Activated T-cell treated with anti-CD3 and anti-CD28 coated beads for 24 hours (primary cell): Measurements from ENCODE around the gene TEX22.

ENCODE experiments used
- DNase-seq: peaks from one replicate; pipeline ENCODE4 v3.0.0-alpha.2; 2020; ENCODE audit warnings: low read depth

The TEX22 gene

DNA sequence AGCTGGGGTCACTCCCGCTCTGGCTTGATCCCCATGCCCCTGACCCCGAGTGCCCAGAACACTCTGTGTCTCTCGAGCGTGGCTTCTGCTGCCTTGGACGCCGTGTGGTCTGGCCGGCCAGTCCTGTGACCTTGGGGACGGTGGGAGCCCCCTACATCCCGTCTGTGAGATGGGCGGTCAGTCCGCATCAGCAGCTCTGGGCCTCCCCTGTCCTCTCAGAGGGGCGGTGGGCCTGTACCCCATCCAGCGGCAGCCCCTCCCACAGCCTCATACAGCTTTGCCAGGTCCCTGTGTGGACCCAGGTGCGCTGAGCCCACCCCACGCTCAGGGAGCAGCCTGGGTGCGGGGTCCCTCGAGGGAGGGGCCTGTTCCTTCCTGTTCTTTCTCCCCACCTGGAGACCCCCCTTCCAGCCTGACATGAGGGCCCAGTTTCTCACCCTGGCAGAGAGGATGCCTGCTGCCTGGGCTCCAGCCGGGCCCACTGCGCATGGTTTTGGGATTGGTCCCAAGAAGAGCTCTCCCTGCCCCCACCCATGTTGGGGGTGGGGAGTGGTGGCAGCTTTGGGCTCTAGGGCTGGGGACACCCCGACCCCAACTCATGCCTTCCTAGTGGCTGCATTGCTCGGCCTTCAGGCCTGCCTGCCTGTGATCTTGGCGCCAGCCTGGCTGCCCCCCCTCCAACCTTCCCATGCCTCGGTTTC, 22.8 kb downstream of the TEX22 start:
- DNase-seq: no peak

DNA sequence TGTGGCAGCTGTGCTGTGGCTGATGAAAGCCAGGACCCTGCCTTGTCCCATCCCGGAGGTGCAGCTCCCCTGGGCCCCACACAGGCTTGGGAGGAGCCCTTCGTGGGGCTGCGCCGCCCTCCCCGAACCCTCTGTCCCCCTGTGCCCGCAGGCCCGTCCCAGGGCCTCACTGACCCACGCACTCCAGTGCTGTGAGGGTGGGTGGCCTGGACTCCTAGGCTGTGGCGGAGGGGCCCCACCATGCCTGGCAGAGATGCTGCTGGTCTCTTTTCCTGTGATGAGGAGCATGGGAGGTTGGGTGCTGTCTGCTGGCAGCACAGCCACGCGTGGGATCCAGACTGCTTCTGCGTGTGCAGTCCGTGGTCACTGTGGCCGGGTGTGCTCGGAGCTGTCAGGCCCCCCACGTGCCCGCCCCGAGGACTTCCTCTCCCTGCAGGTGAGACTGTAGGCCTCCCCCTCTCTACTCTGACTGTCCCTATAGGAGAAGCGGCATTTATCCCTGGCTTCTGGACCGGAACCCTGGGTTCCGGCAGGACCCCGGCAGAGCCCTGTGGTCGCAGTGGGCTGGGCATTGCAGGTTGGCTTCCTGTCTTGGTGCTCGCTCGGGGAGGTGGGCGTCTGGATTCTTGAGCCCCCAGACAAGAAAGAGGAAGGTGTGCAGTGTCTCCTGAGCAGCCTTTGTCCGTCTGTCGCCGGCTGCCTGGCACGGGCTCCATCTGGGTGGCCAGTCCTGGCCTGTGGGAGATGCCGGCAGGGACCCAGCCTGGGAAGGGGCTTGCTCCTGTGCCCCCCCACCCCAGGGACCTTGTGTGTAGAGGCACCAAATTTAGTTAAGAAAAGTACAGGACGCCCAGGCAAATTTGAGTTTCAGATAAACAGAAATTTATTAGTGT, 23.6 kb downstream of the TEX22 start:
- no peak for DNase-seq

DNA sequence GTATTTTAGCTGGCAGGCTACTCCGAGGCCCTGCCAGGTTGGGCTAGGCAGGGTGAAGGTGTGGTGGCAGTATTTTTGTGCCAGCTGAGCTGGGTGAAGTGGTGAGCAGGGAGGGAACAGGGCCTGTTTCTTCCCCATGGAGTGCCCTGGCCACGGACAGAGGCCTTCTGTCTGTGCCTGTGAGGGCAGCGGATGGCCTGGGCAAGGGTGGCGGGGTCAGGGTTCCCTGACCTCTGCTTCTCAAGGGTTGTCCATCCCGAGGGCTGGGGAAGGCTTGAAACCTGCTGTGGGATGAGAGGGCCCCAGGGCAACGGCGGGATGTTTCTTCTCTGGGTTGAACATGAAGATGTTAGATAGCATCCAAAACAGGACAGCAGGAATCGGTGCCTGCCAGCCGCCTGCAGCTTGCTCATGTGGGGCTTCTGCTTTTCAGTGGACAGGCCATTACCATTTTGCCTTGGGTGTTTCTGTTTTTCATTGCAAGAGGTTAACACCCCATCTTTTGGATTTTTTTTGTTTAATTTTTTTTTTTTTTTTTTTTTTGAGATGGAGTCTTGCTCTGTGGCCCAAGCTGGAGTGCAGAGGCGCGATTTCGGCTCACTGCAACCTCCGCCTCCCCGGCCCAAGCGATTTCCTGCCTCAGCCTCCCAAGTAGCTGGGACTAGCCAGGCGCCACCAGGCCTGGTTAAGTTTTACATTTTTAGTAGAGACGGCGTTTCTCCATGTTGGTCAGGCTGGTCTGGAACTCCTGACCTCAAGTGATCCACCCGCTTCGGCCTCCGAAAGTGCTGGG, 24.6 kb downstream of the TEX22 start:
- no peak for DNase-seq

DNA sequence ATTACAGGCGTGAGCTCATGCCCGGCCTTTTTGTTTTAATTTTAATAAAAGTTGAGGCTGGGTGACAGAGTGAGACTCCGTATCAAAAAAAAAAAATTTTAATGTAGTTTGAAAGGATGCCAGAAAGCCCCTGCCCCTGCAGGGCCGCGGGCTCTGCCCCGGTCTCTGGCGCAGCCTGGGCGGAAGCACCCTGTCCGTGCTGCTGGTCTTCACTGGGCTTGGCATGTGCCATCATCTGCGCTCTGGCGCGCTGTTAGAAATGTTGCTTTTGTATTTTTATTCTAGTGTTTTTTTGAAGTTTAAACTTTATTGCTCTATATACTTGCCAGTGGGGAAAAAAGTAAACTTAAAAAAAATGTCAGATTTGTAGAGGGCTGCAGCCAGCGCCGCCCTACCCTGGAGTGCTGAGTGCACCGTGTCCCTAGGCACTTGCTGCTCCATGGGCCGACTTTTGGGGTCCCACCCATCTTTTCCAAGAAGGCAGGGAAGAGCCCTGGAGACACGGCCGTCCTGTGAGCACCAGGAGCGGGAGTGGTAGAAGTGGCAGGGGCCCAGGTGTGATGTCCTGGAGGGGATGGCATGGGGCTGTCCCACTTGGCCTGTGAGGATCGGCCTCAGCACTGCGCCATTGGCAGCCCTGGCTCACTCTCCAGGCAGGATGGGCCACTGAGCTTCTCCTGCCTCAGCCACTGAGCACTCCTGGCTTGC, 25.3 kb downstream of the TEX22 start:
- DNase-seq: no peak

DNA sequence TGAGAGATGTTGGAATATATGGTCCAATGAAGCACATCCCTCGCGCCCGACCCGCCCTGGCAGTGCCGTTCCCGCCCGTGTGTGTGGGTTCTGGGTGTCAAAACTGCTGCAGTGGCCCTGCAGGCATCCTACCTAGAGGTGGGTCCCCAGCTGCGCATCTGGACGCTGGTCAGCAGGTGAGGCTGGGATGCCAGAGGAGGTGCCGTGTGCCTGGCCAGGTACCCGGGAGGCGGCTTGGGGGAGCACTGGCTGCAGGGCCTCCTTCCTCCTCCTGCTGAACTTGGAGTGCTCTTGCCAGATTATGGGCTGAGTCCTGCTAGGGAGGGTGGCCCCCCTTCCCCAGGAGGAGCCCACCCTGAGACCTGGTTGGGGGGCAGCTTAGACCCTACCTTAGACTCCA, 26.5 kb downstream of the TEX22 start:
- DNase-seq: no peak

DNA sequence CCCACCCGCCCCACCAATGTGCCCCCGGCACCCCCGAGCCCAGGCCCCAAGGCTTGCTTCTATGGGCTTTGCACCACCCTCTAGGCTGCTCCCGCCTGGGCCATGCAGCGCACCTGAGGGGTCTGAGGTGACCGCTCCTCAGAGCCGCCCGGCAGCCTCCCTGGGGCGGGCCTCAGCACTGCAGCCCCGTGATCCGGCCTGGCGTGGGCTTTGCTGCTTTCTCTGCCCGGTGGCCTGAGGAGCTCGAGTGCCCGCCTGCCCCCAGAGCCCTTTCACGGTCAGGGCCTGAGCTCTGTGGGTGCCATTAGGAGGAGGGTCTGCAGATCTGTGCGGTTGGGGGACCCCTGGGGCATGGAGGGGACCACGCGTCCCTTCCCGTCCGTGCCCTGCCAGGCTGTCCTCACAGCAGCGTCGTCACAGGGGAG, 27.5 kb downstream of the TEX22 start:
- DNase-seq: no peak

DNA sequence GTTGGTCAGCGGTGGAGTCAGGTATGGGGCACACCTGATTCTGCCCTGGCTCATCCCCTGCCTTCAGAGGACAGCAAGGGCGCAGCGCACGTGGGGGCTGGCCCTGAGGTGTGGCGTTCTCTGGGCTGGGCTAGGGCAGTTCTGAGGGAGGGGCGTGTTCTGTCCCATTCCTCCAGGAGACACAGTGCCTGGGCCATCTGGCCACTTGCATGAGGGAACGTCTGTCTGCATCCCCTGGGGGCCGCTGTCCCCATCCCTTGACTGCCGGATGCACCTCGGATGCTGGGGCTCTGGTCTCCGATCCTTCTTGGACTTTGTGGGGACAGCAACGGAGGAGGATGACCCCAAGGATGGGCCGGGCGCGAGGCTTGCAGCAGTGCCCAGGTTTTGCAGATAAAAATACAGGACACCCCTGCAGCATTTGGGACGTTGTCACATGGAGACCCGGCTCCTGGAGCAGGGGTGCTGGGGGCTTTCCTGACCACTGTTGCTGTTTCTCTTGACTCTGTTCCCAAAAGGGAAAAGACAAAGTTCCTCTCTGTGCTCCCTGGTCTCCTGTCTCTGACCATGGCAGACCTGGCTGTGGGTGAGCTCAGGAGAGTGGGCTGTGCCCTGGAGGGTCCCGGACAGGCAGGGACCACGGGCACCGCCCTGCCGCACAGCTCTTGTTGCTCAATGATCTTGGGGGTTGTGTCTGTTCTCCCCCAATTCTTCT, 28.2 kb downstream of the TEX22 start:
- DNase-seq: no peak

DNA sequence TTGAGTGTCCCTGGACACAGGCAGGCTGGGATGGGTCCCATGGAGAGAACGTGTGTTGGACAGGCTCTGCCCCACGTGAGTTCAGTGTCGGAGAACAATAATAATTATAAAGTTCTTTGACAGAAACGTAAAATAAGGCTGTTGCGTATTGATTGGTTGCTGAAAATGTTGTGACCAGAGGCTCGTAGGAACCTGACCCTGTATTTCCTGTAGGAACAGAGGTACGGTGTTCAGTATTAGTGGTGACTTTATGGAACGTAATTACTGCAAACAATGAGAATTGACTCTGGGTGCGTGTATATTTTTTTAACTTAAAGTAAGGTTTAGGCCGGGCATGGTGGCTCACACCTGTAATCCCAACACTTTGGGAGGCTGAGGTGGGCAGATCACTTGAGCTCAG, 29.1 kb downstream of the TEX22 start:
- no peak for DNase-seq

DNA sequence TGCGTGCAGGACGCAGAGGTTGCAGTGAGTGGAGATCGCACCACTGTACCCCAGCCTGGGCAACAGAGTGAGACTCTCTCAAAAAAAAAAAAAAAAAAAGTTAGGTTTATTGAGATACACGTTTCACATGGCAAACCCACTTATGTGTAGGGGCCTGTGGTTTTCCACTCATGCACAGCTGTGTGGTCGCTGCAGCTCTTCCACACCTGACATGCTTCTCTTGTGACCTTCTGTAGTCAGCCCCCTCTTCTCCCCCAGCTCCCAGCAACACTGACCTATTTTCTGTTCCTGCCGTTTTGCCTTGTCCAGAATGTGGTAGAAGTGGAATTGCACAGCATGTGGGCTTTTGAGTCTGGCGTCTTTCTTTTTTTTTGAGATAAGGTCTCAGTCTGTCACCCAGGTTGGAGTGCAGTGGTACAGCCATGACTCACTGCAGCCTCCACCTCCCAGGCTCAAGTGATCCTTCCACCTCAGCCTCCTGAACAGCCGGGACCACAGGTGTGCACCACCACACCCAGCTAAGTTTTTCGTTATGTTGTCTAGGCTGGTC, 29.7 kb downstream of the TEX22 start:
- DNase-seq: no peak

DNA sequence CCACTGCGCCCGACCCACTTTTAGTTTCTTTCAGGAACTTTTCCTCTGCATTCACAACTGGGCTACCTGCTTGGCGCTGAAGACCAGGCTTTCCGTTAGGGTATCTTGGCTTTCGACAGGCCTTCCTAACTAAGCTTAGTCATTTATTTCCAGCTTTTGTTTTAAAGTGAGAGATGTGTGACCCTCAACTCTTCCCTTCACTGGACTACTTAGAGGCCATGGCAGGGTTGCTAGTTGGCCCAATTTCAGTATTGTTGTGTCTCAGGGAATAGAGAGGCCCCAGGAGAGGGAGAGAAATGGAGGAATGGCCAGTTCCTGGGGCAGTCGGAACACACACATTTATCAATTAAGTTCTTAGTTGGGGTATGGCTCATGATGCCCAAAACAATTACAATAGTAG, 31.7 kb downstream of the TEX22 start:
- DNase-seq: no peak

DNA sequence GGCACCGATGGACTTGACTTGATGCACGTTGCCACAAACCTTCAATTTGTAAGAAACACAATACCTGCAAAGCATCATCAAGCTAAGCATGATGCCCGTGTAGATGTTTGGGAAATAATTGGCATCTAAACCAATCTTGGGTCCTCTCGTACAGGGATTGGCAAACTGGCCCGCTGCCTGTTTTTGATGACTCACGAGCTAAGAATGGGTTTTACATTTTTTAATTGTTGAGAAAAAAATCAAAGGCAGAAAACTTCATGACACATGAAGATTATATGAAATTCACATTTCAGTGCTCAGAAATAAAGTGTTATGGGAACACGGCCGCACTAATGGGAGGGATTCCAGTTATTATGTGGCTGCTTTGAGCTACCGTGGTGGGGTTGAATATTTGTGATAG, 32.2 kb downstream of the TEX22 start:
- DNase-seq: no peak

DNA sequence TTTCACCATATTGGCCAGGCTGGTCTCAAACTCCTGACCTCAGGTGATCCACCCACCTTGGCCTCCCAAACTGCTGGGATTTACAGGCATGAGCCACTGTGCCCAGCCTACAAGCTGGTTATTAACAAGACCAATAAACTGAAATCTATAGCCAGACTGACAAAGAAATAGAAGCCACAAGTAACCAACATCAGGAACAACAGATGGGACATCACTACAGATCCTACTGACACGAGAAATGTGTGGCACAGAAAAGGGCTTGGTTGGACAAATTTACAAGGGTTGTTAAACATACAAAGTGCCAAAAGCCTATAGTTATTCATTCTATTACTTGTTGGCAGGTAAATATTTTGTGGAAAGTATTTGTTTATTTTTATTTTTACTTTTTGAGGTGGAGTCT, 32.9 kb downstream of the TEX22 start:
- DNase-seq: no peak

DNA sequence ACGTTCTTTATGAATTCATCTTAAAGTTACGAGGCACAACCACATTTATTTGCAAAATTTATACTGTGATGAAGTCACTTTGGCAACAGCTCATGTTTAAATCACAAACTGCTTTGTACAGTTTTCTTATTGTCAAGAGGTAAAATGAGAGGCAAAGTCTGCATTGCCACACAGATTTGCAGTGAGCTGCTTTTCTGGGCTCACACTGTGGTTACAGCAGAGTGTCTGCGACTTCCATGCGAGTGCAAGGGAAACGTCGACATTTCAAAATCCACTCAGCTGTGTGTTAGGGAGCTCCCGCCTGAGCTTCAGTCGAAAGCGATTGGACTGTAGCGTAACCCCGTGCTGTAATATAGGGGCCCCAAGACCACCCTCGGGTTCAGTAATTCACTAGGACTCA, 34.3 kb downstream of the TEX22 start:
- no peak for DNase-seq

DNA sequence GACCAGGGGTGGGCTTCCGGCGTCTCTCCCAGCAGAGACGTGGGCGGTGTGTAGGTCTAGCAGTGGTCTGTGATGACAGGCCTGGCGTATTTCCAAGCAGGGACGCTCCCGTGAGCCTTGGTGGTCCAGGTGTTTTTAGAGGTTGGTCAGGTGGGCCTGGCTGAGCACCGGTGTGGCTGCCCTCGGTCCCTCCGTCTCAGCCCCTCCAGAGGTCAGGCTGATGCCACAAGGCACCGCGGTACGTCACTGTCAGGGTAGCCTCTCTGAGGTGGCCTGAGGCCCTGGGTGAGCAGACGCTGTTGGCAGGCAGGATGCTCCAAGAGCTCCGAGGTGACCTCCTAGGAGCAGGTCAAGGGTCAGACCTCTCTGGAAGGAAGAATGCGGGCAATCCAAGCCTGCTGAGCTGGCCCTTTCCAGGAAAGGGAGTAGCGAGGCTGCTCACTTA, 34.8 kb downstream of the TEX22 start:
- no peak for DNase-seq

DNA sequence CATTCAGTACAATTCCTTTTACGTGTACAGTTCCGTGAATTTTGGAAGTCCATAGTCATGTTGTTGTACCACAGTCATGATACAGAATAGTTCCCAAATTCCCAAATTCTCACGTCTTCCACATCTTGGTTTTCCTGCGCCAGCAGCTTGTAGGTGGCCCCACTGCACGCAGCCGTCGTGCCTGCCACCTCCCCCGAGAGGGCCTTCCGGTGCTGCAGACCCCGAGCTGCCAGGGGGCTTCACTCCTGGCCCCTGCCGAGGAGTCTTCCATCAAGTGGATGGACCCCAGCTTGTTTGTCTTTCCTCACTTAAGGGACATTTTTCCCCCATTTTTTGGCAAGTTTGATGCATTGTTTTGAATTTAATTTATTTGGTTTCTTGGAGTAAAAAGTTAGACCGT, 38.1 kb downstream of the TEX22 start:
- DNase-seq: no peak

DNA sequence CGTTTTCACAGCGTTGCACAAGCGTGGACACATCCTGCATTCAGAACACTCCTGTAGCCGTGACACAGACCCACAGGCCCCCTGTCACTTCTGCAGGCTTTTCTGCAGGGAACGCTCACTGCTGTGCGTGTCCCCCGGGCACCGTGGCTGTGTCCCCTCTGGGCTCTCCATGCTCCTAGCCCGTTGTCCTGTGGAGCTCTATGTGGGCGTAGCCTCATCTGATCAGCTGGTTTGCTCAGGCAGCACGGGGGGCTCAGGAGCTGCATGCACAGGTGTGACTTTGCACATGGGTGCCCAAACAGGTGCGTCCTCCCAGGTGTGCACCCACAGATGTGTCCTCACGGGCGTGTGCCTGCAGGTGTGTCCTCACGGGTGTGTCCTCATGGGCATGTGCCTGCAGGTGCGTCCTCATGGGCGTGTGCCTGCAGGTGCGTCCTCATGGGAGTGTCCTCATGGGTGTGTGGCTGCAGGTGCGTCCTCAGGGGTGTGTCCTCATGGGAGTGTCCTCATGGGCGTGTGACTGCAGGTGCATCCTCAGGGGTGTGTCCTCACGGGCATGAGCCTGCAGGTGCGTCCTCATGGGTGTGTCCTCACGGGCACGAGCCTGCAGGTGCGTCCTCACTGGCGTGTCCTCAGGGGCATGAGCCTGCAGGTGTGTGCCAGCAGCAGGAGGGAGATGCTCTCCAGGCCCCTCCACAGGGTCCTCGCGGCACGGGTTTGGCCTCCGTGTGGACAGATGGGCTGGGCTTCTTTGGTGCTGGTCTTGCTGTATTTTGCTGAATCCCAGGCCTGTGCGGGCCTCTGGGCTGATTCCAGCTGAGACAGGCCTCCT, 38.8 kb downstream of the TEX22 start:
- no peak for DNase-seq

DNA sequence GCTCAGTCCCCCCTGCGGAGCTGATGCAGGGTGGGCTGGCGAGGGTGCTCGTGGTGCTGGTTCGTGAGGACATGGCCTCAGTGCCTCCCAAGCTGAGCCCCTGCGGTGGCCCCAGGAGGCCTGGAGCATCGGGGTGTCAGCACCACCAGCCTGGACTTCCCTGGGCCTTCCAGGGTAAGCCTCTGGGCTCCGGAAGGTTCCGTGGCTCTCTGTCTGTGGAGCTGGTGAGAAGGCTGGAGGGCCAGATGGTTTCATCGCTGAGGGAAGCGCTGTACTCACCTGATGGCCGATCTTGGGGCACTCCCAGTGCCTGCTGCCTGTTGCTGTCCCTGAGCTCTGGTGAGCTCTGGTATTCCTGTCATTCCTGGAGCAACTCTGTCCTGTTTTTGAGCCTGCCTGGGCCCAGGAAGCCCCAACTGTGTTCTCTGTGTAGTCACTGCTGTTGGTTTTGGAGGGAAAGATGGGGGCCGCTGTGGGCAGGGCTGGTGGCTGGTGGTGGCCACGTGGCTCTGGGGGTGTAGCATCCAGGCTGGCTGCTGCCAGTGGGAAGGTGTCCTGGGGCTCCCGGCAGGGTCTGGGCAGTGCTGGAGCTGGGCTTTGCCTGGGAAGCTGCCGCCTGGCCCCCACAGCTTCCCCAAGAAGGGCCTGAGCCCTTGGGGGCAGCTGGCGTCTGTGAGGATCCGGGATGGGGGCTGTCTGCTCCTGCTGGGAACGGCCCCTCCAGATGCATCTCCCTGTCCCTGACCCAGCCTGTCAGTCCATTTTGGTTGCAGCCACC, 39.6 kb downstream of the TEX22 start:
- DNase-seq: no peak

DNA sequence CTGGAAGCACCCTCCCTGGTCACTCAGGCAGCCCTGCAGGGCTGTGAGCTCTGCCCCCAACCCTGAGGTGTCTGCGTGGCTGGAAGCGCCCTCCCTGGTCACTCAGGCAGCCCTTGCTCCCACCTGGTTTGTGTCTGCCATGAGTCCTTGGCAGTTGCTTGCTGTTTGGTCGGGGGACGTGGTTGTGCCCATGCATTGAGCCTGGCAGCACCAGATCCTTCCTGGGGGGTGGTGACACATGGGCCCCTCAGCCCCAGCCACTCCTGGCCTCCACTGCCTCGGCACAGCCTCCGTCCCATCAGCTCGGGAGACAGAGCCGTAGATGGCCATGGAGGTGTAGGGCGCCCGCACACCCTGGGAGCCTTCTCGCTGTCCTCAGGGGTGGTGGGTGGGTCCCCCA, 40.8 kb downstream of the TEX22 start:
- DNase-seq: no peak
